Endothelial cell of umbilical vein (primary cell): ENCODE data around the gene NAT10. TPM values are rescaled to one million over a fixed set of nuclear protein-coding genes. Genes with fewer than 3 reads are reported as not detected.
A peak's percentile ranks its signal among the peaks of the same experiment; 100 is the strongest.
"Not testable (repeated sequence)": the region's sequence is repeated elsewhere in the genome, so short reads cannot be mapped to it uniquely, and the experiment has no call there.

Experiments
- BruUV-seq: library from RNA; stranded (reverse); fragments of 400-500 nt; replicated peaks from 2 replicates; lab custom pipeline; 2021; lab: Mats Ljungman, UMichigan
- CTCF ChIA-PET: fragments of 300-600, 350-600 bp; sonication (Branson Sonifier 250); formaldehyde crosslinking; loops from one replicate; lab custom pipeline; 2021; ENCODE audit warnings: antibody characterized with exemption, inconsistent platforms; lab: Charles Lee
- POLR2A ChIA-PET: fragments of 300-600, 350-600 bp; sonication (Branson Sonifier 250); formaldehyde crosslinking; loops from one replicate; lab custom pipeline; 2021; ENCODE audit warnings: antibody characterized with exemption, inconsistent platforms; lab: Charles Lee
- DNase-seq: peaks from one replicate; pipeline ENCODE4 v3.0.0-alpha.2; 2011; ENCODE audit warnings: low read depth, low spot score
- FAIRE-seq: peaks from 2 replicates; lab custom pipeline; 2011; peaks lifted over from hg19 to GRCh38; lab: Jason Lieb, UNC
- H2AFZ ChIP-seq: 2 replicates; pipeline ENCODE4 v1.6.0; 2012; ENCODE audit warnings: low read depth, low read length, control low read depth, inconsistent platforms
- H3K27ac ChIP-seq: 2 replicates; pipeline ENCODE4 v1.5.1; 2011; ENCODE audit warnings: low read depth, mild to moderate bottlenecking, control low read depth, low read length, moderate library complexity; ENCODE audit not compliant: insufficient read depth
- H3K27me3 ChIP-seq, 2 experiments: 2 replicates each; pipeline versions ENCODE4 v1.6.0 to v1.6.1; 2011; ENCODE audit warnings: low read length in 2 of 2, mixed read lengths in 1 of 2; ENCODE audit not compliant: control insufficient read depth in 2 of 2, insufficient read depth in 2 of 2
- H3K36me3 ChIP-seq, 2 experiments: 2 replicates in 1 of 2; 3 replicates in 1 of 2; pipeline ENCODE4 v1.5.1; 2011; ENCODE audit warnings: low read length in 2 of 2, mild to moderate bottlenecking in 1 of 2, moderate library complexity in 1 of 2; ENCODE audit not compliant: control insufficient read depth in 2 of 2, insufficient read depth in 2 of 2; ENCODE audit errors: extremely low read depth in 1 of 2
- H3K4me1 ChIP-seq: 3 replicates; pipeline ENCODE4 v1.5.1; 2011; ENCODE audit warnings: mild to moderate bottlenecking, low read length; ENCODE audit not compliant: control insufficient read depth, insufficient read depth; ENCODE audit errors: extremely low read depth
- H3K4me2 ChIP-seq: 2 replicates; pipeline ENCODE4 v1.6.1; 2011; ENCODE audit warnings: low read length, control low read depth, mixed read lengths; ENCODE audit not compliant: insufficient read depth
- H3K4me3 ChIP-seq, 3 experiments: fragments of 200-600 bp in 1 of 3; sonication (generic), shearing (Covaris generic) in 1 of 3; replicated peaks in 1 of 3; 2 replicates each; pipeline ENCODE4 v1.5.1; 2011 to 2016; ENCODE audit warnings: control low read depth in 3 of 3, low read length in 3 of 3, mild to moderate bottlenecking in 2 of 3, inconsistent platforms in 1 of 3, low read depth in 1 of 3, moderate library complexity in 1 of 3; ENCODE audit not compliant: insufficient read depth in 1 of 3
- H3K79me2 ChIP-seq: 2 replicates; pipeline ENCODE4 v1.6.0; 2012; ENCODE audit warnings: low read length, inconsistent platforms; ENCODE audit not compliant: control insufficient read depth, insufficient read depth
- H3K9ac ChIP-seq: replicated peaks from 2 replicates; pipeline ENCODE3; 2011; ENCODE audit warnings: low read length, control low read depth; ENCODE audit not compliant: insufficient read depth; ENCODE audit errors: extremely low read depth
- H3K9me1 ChIP-seq: replicated peaks from 3 replicates; pipeline ENCODE4 v1.6.0; 2011; ENCODE audit warnings: mild to moderate bottlenecking, low read length; ENCODE audit not compliant: control insufficient read depth, insufficient read depth; ENCODE audit errors: extremely low read depth
- H3K9me3 ChIP-seq: replicated peaks from 2 replicates; pipeline ENCODE4 v1.5.1; 2012; ENCODE audit warnings: low read length, inconsistent platforms; ENCODE audit not compliant: control insufficient read depth, insufficient read depth
- H4K20me1 ChIP-seq: replicated peaks from 2 replicates; pipeline ENCODE3; 2011; ENCODE audit warnings: mild to moderate bottlenecking, low read length; ENCODE audit not compliant: control insufficient read depth, insufficient read depth; ENCODE audit errors: extremely low read depth
- CTCF ChIP-seq, 2 donors: IDR thresholded peaks; 1 replicate in 1 of 2; 2 replicates in 1 of 2; pipeline ENCODE4 v1.5.1; 2011; ENCODE audit warnings: low read length in 2 of 2, mild to moderate bottlenecking in 2 of 2, moderate library complexity in 2 of 2, control low read depth in 1 of 2, inconsistent platforms in 1 of 2, low read depth in 1 of 2; ENCODE audit not compliant: insufficient read depth in 1 of 2; ENCODE audit errors: extremely low read depth in 1 of 2
- EZH2 ChIP-seq: IDR thresholded peaks from 2 replicates; pipeline ENCODE4 v1.6.1; 2012; ENCODE audit warnings: borderline replicate concordance, low read depth, mild to moderate bottlenecking, moderate library complexity, low read length, inconsistent platforms; ENCODE audit not compliant: severe bottlenecking
- FOS ChIP-seq: IDR thresholded peaks from 2 replicates; pipeline ENCODE4 v1.6.1; 2011; ENCODE audit warnings: mild to moderate bottlenecking, low read length, moderate library complexity, borderline replicate concordance; ENCODE audit not compliant: insufficient read depth
- GATA2 ChIP-seq: IDR thresholded peaks from 2 replicates; pipeline ENCODE4 v1.7.0; 2011; ENCODE audit warnings: low read depth, mild to moderate bottlenecking, moderate library complexity, mixed read lengths, low read length; ENCODE audit not compliant: insufficient read length, insufficient read depth
- JUN ChIP-seq: IDR thresholded peaks from 2 replicates; pipeline ENCODE4 v1.6.1; 2011; ENCODE audit warnings: borderline replicate concordance, low read depth; ENCODE audit not compliant: insufficient read length, insufficient read depth
- MAX ChIP-seq: IDR thresholded peaks from 2 replicates; pipeline ENCODE4 v1.6.1; 2011; ENCODE audit not compliant: insufficient read depth, insufficient read length
- MYC ChIP-seq: IDR thresholded peaks from one replicate; pipeline ENCODE4 v1.6.1; 2011; ENCODE audit warnings: mild to moderate bottlenecking, low read depth, low read length
- POLR2A ChIP-seq: IDR thresholded peaks from 2 replicates; pipeline ENCODE4 v1.6.1; 2012; ENCODE audit warnings: low read depth, mild to moderate bottlenecking, control low read depth, low read length
- POLR2AphosphoS5 ChIP-seq: IDR thresholded peaks from 2 replicates; pipeline ENCODE4 v1.6.1; 2012; ENCODE audit warnings: low read depth, mild to moderate bottlenecking, control low read depth, low read length, moderate library complexity; ENCODE audit not compliant: insufficient read depth
- dilution Hi-C: fragments of 300-500 bp; cut with MboI; formaldehyde crosslinking; loops from one replicate; pipeline ENCODE4 v1.15.0; 2019; ENCODE audit warnings: low sequenced_read_pairs; ENCODE audit not compliant: extremely low pct_ligation_motif_present
- intact Hi-C: fragments of 100-400 bp; cut with micrococcal nuclease; formaldehyde crosslinking; loops from one replicate; pipeline ENCODE4 v1.10.0; 2022
- polyA plus RNA-seq, 4 experiments: library from polyadenylated mRNA; depleted of rRNA in 3 of 4; stranded (reverse) in 3 of 4; unstranded in 1 of 4; fragments of >200 nt; gene quantifications; 2 replicates each; pipeline versions ENCODE4 v1.2.1 to v1.2.3, GENCODE V29; 2011 to 2012; ENCODE audit warnings: missing spikeins in 1 of 4
- total RNA-seq: library from RNA; stranded (reverse); gene quantifications from 2 replicates; pipeline ENCODE4 v1.2.3, GENCODE V29; 2021

The NAT10 gene
- total and polyA plus RNA-seq, 2 donors (not counting 3 experiments of a cell fraction or from before 2014, with no cell fraction given): 32.0 to 57.6 TPM

GRCh38 chr11:34065505-34066203 lies 39.8 kb upstream of the NAT10 start:
- DNase-seq: peak; percentile 24
- Histone ChIP-seq H3K9me3 (no peaks in the 10 kb centered on the region), H3K27ac (no peak overlapping the region), H3K79me2 (peaks cover 98% of the 10 kb centered on the region), H3K27me3 (no peaks in the 10 kb centered on the region), H4K20me1 (peaks cover 26% of the 10 kb centered on the region), H3K4me3 (no peak overlapping the region), H3K9ac (peak overlapping the region; percentile 2), H2AFZ (no peak overlapping the region), H3K4me1 (peaks cover 39% of the 10 kb centered on the region), H3K4me2 (no peak overlapping the region), H3K9me1 (peaks cover 3% of the 10 kb centered on the region), H3K36me3 (peaks cover 3 to 6% of the 10 kb centered on the region in 2 experiments)
- TF ChIP-seq CTCF (IDR thresholded peaks at IDR 0.05; ENCODE audit: extremely low read depth in 1 of 2, insufficient read depth in 1 of 2, low read depth in 1 of 2, low read length in 2 of 2) (peak in 1 of 2 donors; percentile 8), POLR2AphosphoS5 (no peak), POLR2A (no peak), JUN (no peak), GATA2 (peak; percentile 8), MYC (no peak), FOS (no peak), EZH2 (no peak), MAX (no peak)
- no peak for FAIRE-seq
- ChIA-PET POLR2A (no interaction called here), CTCF (interaction anchor here (0.8 to 2.9 kb wide), 3 partner anchors 9 to 69 kb away, joined by 3 to 15 read pairs (median 3); no protein-coding TSS in a partner anchor)
- intact Hi-C loops: loop anchor here (5.0 kb wide), 1 partner anchor 208 kb away; no protein-coding TSS in a partner anchor
- no TSS peak for BruUV-seq
- dilution Hi-C loops: no loop called here

- POLR2A ChIA-PET: interaction anchor here (2.0 kb wide), 1 partner anchor 39 kb away, joined by 4 read pairs; the partner anchor contains the start of gene NAT10
- CTCF ChIA-PET: interaction anchor here (1.2 kb wide), 1 partner anchor 10 kb away, joined by 5 read pairs; no protein-coding TSS in a partner anchor
Measured at GRCh38 chr11:34066766-34067165, 38.7 kb upstream of the NAT10 start.

More at GRCh38 chr11:34066766-34067165, 38.7 kb upstream of the NAT10 start:
- Histone ChIP-seq H3K79me2 (peaks cover 98% of the 10 kb centered on the region), H3K4me1 (peaks cover 39% of the 10 kb centered on the region), H4K20me1 (peaks cover 27% of the 10 kb centered on the region)
- H3K4me3 ChIP-seq, dilution Hi-C loops, H3K9me3 ChIP-seq, H3K9ac ChIP-seq, H2AFZ ChIP-seq, H3K27ac ChIP-seq, FAIRE-seq, H3K27me3 ChIP-seq, H3K9me1 ChIP-seq, H3K36me3 ChIP-seq, DNase-seq, BruUV-seq, H3K4me2 ChIP-seq: not testable (repeated sequence)
- intact Hi-C loops: loop anchor here (5.0 kb wide), 1 partner anchor 209 kb away; no protein-coding TSS in a partner anchor
